Thyroid gland (tissue), 4 donors: ENCODE measurements around the gene RBMX. TPM values are rescaled to one million over a fixed set of nuclear protein-coding genes. Genes with fewer than 3 reads are reported as not detected.

ENCODE experiments used
- DNase-seq, 2 donors: peaks; one replicate each; pipeline ENCODE4 v3.0.0-alpha.2; 2019
- H3K27ac ChIP-seq, 3 donors: fragments of 200-600 bp; sonication (generic); 1 replicate in 2 of 3; 2 replicates in 1 of 3; pipeline ENCODE4 v1.5.1; 2016 to 2019; ENCODE audit warnings: mild to moderate bottlenecking in 1 of 3, moderate library complexity in 1 of 3
- H3K27me3 ChIP-seq: fragments of 200-600 bp; sonication (generic); one replicate; pipeline ENCODE4 v1.5.1; 2019
- H3K36me3 ChIP-seq, 2 donors: fragments of 200-600 bp; sonication (generic); one replicate each; pipeline ENCODE4 v1.5.1; 2016 to 2019
- H3K4me1 ChIP-seq, 2 donors: fragments of 200-600 bp; sonication (generic); one replicate each; pipeline ENCODE4 v1.5.1; 2017 to 2019
- H3K4me3 ChIP-seq, 3 donors: fragments of 200-600 bp; sonication (generic); replicated peaks in 1 of 3; 1 replicate in 2 of 3; 2 replicates in 1 of 3; pipeline ENCODE4 v1.5.1; 2016; ENCODE audit warnings: mild to moderate bottlenecking in 1 of 3
- H3K9me3 ChIP-seq: fragments of 200-600 bp; sonication (generic); one replicate; pipeline ENCODE4 v1.5.1; 2017
- POLR2A ChIP-seq, 2 donors: fragments of 450-650 bp; IDR thresholded peaks; one replicate each; pipeline ENCODE4 v1.6.1; 2017; ENCODE audit warnings: antibody characterized with exemption in 2 of 2, mild to moderate bottlenecking in 2 of 2, moderate library complexity in 1 of 2
- WGBS, 2 donors: methylation state at CpG; one replicate each; pipeline ENCODE4 v1.1.5; 2017; 5-methylcytosine and 5-hydroxymethylcytosine counted together
- intact Hi-C: fragments of 100-400 bp; cut with DNase I; formaldehyde crosslinking; loops from one replicate; pipeline ENCODE4 v1.15.1; 2023
- total RNA-seq, 4 donors: library from RNA; depleted of rRNA; stranded (reverse); fragments of >200 nt; gene quantifications; one replicate each; pipeline ENCODE4 v1.2.3, GENCODE V29; 2016
- TF ChIP-seq, protein P1 (sequence below), 6 experiments: fragments of 200-600 bp in 3 of 6; fragments of 450-650 bp in 3 of 6; sonication (generic) in 3 of 6; IDR thresholded peaks; one replicate each; pipeline ENCODE4 v1.5.1; 2016 to 2019; ENCODE audit warnings: antibody characterized with exemption in 6 of 6, mild to moderate bottlenecking in 2 of 6, inconsistent platforms in 1 of 6, moderate library complexity in 1 of 6

The RBMX gene
- total RNA-seq, 4 donors from 2014 or later = 205 to 361 (median 236) TPM

DNA sequence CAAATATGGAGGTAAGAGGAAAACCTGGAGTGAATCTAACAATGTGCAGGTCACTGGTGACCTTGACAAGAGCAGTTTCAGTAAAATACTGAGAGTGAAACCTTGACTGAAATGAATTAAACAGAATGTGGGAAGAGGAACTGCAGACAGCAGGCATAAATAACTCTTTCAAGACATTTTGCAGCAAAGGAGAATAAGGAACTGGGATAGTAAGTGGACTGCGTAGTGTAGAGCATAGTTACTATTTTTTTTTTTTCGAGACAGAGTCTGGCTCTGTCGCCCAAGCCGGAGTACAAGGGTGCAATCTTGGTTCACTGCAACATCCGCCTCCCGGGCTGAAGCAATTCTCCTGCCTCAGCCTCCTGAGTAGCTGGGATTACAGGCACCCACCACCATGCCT lies 24.0 kb downstream of the RBMX start:
- 90 to 98% methylated on average over 6 of the region's 6 CpGs for WGBS, 2 donors
- no peak for DNase-seq
- intact Hi-C loops = no loop called here
- H3K27me3 ChIP-seq = no peaks in the 10 kb centered on the region
- H3K4me1 ChIP-seq = no peaks in the 10 kb centered on the region
- H3K4me3 ChIP-seq = no peak overlapping the region
- H3K36me3 ChIP-seq = no peaks in the 10 kb centered on the region
- no peaks in the 10 kb centered on the region for H3K9me3 ChIP-seq
- no peak for TF ChIP-seq POLR2A (IDR thresholded peaks at IDR 0.05)
- TF ChIP-seq, protein P1, sequence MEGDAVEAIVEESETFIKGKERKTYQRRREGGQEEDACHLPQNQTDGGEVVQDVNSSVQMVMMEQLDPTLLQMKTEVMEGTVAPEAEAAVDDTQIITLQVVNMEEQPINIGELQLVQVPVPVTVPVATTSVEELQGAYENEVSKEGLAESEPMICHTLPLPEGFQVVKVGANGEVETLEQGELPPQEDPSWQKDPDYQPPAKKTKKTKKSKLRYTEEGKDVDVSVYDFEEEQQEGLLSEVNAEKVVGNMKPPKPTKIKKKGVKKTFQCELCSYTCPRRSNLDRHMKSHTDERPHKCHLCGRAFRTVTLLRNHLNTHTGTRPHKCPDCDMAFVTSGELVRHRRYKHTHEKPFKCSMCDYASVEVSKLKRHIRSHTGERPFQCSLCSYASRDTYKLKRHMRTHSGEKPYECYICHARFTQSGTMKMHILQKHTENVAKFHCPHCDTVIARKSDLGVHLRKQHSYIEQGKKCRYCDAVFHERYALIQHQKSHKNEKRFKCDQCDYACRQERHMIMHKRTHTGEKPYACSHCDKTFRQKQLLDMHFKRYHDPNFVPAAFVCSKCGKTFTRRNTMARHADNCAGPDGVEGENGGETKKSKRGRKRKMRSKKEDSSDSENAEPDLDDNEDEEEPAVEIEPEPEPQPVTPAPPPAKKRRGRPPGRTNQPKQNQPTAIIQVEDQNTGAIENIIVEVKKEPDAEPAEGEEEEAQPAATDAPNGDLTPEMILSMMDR (IDR thresholded peaks at IDR 0.05) = no peak
- no peak overlapping the region for H3K27ac ChIP-seq

DNA sequence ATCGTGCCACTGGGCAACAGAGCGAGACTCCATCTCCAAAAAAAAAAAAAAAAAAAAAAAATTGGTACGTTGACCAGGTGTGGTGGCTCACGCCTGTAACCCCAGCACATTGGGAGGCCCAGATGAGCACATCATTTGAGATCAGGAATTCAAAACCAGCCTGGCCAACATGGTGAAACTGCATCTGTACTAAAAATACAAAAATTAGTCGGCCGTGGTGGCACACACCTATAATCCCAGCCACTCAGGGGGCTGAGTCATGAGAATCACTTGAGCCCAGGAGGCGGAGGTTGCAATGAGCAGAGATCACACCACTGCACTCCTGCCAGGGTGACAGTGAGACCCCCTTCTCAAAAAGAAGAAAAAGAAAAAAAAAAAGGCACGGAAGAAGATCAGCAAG lies 24.5 kb downstream of the RBMX start:
- intact Hi-C loops = no loop called here
- no peak overlapping the region for H3K4me3 ChIP-seq
- WGBS, 2 donors = 91 to 93% methylated on average over 8 of the region's 8 CpGs
- no peak overlapping the region for H3K27ac ChIP-seq
- no peaks in the 10 kb centered on the region for H3K27me3 ChIP-seq
- no peaks in the 10 kb centered on the region for H3K4me1 ChIP-seq
- no peak for TF ChIP-seq POLR2A (IDR thresholded peaks at IDR 0.05)
- TF ChIP-seq, protein P1 (IDR thresholded peaks at IDR 0.05) = no peak
- DNase-seq = no peak
- no peaks in the 10 kb centered on the region for H3K9me3 ChIP-seq
- no peaks in the 10 kb centered on the region for H3K36me3 ChIP-seq

DNA sequence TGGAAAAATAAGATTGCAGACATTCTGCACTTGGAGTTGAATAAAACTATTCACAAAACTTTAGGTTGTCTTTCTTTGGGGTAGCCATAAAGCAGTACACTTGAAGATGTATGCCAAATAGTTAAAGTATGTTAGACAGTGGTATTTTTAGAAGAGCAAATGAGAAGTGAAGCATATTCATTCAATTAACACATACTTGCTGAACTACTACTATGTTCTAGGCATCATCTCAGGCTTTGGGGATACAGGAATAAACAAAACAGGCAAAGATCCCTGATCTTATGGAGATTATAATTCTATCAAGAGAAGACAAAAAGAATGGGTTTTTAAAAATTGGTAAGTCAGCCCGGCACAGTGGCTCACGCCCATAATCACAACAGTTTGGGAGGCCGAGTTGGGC lies 29.0 kb downstream of the RBMX start:
- H3K36me3 ChIP-seq = peaks cover 0 to 6% of the 10 kb centered on the region in 2 donors
- WGBS, 2 donors = 95 to 100% methylated on average over 3 of the region's 3 CpGs
- no peak overlapping the region for H3K4me3 ChIP-seq
- TF ChIP-seq, protein P1 (IDR thresholded peaks at IDR 0.05) = no peak
- no peak for TF ChIP-seq POLR2A (IDR thresholded peaks at IDR 0.05)
- H3K27ac ChIP-seq = no peak overlapping the region
- intact Hi-C loops = no loop called here
- H3K9me3 ChIP-seq = no peaks in the 10 kb centered on the region
- no peaks in the 10 kb centered on the region for H3K4me1 ChIP-seq
- no peaks in the 10 kb centered on the region for H3K27me3 ChIP-seq
- no peak for DNase-seq

DNA sequence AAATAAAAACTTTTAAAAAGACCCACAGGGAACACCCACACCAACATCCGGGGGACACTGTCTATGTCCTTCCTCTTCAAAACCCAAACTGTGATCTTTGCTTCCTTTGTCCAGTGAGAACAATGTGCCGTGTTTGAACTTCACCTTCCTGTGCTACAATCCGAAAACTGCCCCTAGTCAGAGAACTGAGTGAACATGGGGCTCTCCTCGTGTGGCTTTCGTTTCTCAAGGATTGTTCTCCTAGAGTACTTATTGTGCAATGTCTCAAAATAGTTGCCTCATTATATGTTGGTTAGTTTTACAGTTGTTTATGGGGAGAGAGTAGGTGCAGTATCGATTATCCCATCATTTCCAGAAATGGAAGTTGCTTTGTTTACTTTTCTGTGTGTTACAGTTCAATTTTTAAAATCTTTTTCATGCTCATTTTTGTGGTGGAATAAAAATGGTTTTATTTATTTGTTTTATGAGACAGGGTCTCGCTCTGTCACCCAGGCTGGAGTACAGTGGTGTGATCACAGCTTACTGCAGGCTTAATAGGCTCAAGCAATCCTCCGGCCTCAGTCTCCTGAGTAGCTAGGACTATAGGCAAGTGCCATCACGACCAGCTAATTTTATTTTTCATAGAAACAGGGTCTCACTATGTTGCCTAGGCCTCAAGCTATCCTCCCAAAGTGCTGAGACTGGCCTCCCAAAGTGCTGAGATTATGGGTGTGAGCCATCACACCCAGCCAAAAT lies 29.9 kb downstream of the RBMX start:
- no peak for TF ChIP-seq POLR2A (IDR thresholded peaks at IDR 0.05)
- TF ChIP-seq, protein P1 (IDR thresholded peaks at IDR 0.05) = no peak
- WGBS, 2 donors = 68 to 72% methylated on average over 9 of the region's 9 CpGs
- H3K27me3 ChIP-seq = no peaks in the 10 kb centered on the region

DNA sequence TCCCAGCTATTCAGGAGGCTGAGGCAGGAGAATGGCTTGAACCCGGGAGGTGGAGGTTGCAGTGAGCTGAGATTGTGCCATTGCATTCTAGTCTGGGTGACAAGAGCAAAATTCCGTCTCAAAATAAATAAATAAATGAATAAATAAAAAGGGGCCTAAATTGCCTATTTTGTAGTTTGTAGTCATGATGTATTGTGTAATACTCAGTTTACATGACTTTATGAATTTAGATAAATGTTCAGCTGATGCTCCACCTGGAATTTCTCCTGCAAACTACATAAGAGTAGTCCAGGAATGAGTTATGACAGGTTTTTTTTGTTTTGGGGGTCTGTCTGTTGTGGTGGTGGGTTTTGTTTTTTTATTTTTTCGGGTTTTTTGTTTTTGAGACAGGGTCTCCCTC lies 31.1 kb downstream of the RBMX start:
- Histone ChIP-seq H3K9me3 (no peaks in the 10 kb centered on the region), H3K27ac (no peak overlapping the region), H3K27me3 (no peaks in the 10 kb centered on the region), H3K4me3 (no peak overlapping the region), H3K36me3 (peaks cover 0 to 6% of the 10 kb centered on the region in 2 donors), H3K4me1 (no peaks in the 10 kb centered on the region)
- WGBS, 2 donors = 95 to 97% methylated on average over 3 of the region's 3 CpGs
- intact Hi-C loops = no loop called here
- DNase-seq = no peak
- no peak for TF ChIP-seq POLR2A (IDR thresholded peaks at IDR 0.05)
- TF ChIP-seq, protein P1 (IDR thresholded peaks at IDR 0.05) = no peak

More for the DNA sequence above, 29.9 kb downstream of the RBMX start:
- intact Hi-C loops = no loop called here
- Histone ChIP-seq H3K4me3 (no peak overlapping the region), H3K27ac (no peak overlapping the region), H3K4me1 (no peaks in the 10 kb centered on the region), H3K36me3 (peaks cover 0 to 6% of the 10 kb centered on the region in 2 donors), H3K9me3 (no peaks in the 10 kb centered on the region)
- DNase-seq = no peak
